ENCODE data around the gene PAQR7.

The PAQR7 gene

GRCh38 chr1:25837262-25837875 is 38.1 kb downstream of the PAQR7 start:
- no peaks in the 10 kb centered on the region for H3K9me3 Mint-ChIP-seq
- no peaks in the 10 kb centered on the region for H3K27me3 Mint-ChIP-seq (ENCODE audit: low read depth)
- no peaks in the 10 kb centered on the region for H3K4me1 Mint-ChIP-seq
- H3K36me3 Mint-ChIP-seq (ENCODE audit: low read depth), result peaks cover 28% of the 10 kb centered on the region
- peak; percentile 48 to 55 (median 50) for TF ChIP-seq CTCF (IDR thresholded peaks at IDR 0.05; ENCODE audit: unreplicated experiment in 3 of 3)
- H3K4me3 Mint-ChIP-seq, result no peak overlapping the region
- peak overlapping the region; percentile 15 to 52 (median 43) for H3K27ac Mint-ChIP-seq

- H3K4me3 Mint-ChIP-seq, result no peak overlapping the region
- no peaks in the 10 kb centered on the region for H3K27me3 Mint-ChIP-seq (ENCODE audit: low read depth)
- H3K9me3 Mint-ChIP-seq, result no peaks in the 10 kb centered on the region
- no peaks in the 10 kb centered on the region for H3K4me1 Mint-ChIP-seq
- no peak overlapping the region for H3K27ac Mint-ChIP-seq
- TF ChIP-seq CTCF (IDR thresholded peaks at IDR 0.05; ENCODE audit: unreplicated experiment in 3 of 3), result no peak
- H3K36me3 Mint-ChIP-seq (ENCODE audit: low read depth), result peaks cover 31% of the 10 kb centered on the region
These were observed 38.8 kb downstream of the PAQR7 start for GRCh38 chr1:25836695-25837094.

- H3K27me3 Mint-ChIP-seq (ENCODE audit: low read depth), result no peaks in the 10 kb centered on the region
- H3K4me3 Mint-ChIP-seq, result no peak overlapping the region
- no peaks in the 10 kb centered on the region for H3K4me1 Mint-ChIP-seq
- no peak overlapping the region for H3K27ac Mint-ChIP-seq
- no peak for TF ChIP-seq CTCF (IDR thresholded peaks at IDR 0.05; ENCODE audit: unreplicated experiment in 3 of 3)
- H3K9me3 Mint-ChIP-seq, result no peaks in the 10 kb centered on the region
- peaks cover 44% of the 10 kb centered on the region for H3K36me3 Mint-ChIP-seq (ENCODE audit: low read depth)
These were observed 40.6 kb downstream of the PAQR7 start for GRCh38 chr1:25834894-25835293.

- no peak for TF ChIP-seq CTCF (IDR thresholded peaks at IDR 0.05; ENCODE audit: unreplicated experiment in 3 of 3)
These were observed 42.4 kb downstream of the PAQR7 start for GRCh38 chr1:25833158-25833557.

GRCh38 chr1:25832336-25833037 is 43.0 kb downstream of the PAQR7 start:
- Mint-ChIP-seq H3K27ac (no peak overlapping the region), H3K27me3 (ENCODE audit: low read depth) (no peaks in the 10 kb centered on the region), H3K4me1 (no peaks in the 10 kb centered on the region), H3K36me3 (ENCODE audit: low read depth) (peaks cover 65% of the 10 kb centered on the region), H3K4me3 (no peak overlapping the region), H3K9me3 (no peaks in the 10 kb centered on the region)
- TF ChIP-seq CTCF (IDR thresholded peaks at IDR 0.05; ENCODE audit: unreplicated experiment in 3 of 3), result no peak

More at GRCh38 chr1:25833158-25833557, 42.4 kb downstream of the PAQR7 start:
- no peak overlapping the region for H3K27ac Mint-ChIP-seq
- peaks cover 59% of the 10 kb centered on the region for H3K36me3 Mint-ChIP-seq (ENCODE audit: low read depth)
- H3K4me3 Mint-ChIP-seq, result no peak overlapping the region
- no peaks in the 10 kb centered on the region for H3K27me3 Mint-ChIP-seq (ENCODE audit: low read depth)
- H3K4me1 Mint-ChIP-seq, result no peaks in the 10 kb centered on the region
- H3K9me3 Mint-ChIP-seq, result no peaks in the 10 kb centered on the region

All from nephron (organoid).